ENCODE results near the gene CSRP1.

CSRP1 gene

DNA sequence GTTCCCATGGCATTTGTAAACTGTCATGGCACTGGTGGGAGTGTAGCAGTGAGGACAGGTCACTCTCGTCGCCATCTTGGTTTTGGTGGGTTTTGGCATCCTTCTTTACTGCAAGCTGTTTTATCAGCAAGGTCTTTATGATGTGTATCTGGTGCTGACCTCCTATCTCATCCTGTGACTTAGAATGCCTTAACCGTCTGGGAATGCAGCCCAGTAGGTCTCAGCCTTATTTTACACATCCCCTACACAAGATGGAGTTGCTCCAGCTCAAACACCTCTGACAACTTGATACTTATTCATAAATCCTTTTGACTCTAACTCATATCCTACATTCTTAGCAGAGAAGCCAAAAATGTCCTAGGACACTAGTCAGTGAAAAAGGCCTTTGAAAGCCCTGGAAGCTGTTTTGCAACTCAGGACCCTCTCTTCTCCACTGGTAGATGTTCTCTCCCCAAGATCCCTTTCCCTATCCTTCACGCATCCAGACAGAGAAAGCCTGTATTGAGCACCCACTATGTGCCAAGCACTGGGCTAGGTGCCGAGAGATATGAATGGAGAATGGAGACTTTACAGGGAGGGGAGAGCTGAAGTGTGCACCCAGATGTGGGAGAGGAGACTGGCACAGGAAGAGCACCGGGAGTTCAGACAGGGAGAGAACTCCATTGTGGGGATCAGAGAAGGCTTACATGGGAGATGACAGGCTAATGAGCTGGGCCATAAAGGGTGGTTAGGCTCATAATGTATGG is 6.7 kb upstream of the CSRP1 start:
- no peak for DNase-seq (ENCODE audit: low read depth)

GRCh38 chr1:201511941-201512539 is 5.1 kb upstream of the CSRP1 start:
- no peak for DNase-seq (ENCODE audit: low read depth)

- DNase-seq (ENCODE audit: low read depth), result no peak
Measured at GRCh38 chr1:201511396-201511940, 4.5 kb upstream of the CSRP1 start.

- no peak for DNase-seq (ENCODE audit: low read depth)
Measured at GRCh38 chr1:201510734-201511133, 3.8 kb upstream of the CSRP1 start.

DNA sequence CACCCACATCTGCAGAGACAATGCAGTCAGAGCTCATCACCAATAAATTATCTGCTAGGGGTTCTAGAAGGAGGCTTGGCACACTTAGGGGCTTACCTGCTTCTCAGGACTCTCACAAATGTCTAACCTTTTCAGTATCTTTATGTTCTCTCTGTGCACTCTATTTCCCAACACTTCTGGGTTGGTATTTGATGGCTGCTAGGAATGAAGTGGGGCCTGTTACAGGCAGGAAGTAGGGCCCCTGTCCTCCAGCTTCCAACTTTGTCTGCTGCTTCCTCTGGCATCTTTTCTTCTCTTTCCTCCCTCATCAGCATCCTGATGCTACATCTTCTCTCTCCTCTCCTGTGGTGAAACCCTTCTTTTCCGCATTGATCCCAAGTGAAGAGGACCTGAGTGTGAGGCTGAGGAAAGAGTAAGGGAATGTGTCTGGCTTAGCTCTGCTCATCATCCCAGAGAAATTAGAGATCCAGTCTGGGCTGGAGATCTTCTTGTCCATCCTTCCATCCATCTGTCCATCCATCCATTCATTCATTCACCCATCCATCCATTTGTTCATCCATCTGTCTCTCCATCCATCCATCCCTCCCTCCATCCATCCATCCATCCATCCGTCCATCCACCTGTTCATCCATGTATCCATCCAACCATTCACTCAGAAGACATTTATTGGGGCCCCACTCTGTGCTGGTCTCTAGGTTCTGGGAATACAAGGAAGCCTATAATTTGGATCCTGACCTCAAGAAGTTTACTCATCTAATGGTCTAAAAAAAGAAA is 2.9 kb upstream of the CSRP1 start:
- no peak for DNase-seq (ENCODE audit: low read depth)

DNA sequence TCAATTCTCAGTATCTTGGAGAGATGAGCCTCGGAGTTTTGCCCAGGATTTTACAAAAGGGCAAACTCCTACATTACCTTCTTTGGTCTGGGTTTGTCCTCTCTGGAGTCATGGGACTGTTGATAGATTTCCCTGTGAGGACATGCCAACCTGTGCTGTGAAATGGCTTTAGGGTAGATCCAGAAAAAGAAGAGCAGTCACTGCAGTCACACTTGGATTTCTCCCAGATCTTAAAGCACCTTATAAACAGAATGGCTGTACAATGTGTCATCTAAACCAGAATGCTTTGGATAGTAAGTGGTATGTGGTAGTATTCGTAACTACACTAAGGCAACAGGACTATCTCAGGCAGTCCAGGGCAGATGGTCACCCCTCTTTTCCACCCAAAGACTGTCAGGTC is 1.9 kb upstream of the CSRP1 start:
- DNase-seq (ENCODE audit: low read depth), result no peak

DNA sequence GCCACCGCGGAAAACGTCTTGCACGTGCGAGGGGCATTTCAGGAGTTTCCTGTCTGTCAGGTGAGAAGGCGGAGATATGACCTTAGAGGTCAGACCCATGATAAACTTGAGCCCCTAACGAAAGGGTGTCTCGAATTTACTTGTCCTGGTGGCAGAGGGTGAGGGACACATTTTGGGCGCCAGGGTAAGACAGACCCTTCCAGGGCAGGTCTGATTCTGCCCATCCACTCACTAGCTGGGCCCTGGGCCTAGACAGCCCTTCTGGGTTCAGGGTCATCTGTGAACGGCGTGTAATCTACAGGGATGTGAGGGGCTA is 395 bp upstream of the CSRP1 start:
- DNase-seq (ENCODE audit: low read depth), result no peak

DNA sequence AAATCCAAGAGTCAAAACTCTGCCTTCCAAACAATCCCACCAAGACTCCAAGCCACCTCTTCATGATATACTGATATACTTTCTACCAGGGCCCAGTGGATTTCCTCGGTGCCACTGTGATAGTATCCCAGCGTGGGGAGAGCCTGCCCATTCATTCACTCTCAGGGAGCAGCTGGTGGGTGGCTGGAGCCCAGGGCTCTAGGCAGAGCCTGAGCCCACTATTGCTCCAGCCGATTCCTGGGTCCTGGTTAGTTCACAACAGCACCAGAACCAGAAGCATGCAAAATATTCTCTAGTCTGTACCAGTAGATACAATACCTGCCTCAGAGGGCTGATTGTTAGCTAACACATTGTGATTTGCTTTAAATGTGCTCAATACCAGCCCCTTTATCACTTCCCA is 831 bp downstream of the CSRP1 start:
- DNase-seq (ENCODE audit: low read depth), result no peak

GRCh38 chr1:201505503-201505890 is 1.4 kb downstream of the CSRP1 start:
- no peak for DNase-seq (ENCODE audit: low read depth)

GRCh38 chr1:201504799-201505502 is 2.0 kb downstream of the CSRP1 start:
- DNase-seq (ENCODE audit: low read depth), result no peak

GRCh38 chr1:201504179-201504631 is 2.7 kb downstream of the CSRP1 start:
- DNase-seq (ENCODE audit: low read depth), result no peak

GRCh38 chr1:201503397-201504176 is 3.3 kb downstream of the CSRP1 start:
- DNase-seq (ENCODE audit: low read depth), result no peak

DNA sequence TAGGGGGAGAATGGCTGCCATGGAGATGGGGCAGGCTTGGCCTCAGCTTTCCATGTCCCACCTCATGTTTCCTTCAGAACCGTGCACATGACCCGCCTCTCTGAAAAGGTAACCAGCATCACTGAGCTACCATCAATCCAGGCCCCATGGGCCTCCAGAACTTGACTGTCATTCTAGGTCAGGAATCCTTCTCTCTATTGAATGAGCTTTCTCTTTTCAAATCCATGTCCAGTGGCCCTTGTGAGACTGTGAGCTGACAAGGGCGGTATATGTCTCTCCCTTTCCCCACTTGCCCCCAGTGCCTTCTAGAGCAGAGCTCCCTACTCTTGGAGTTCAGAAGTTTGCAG is 4.4 kb downstream of the CSRP1 start:
- no peak for DNase-seq (ENCODE audit: low read depth)

- no peak for DNase-seq (ENCODE audit: low read depth)
Measured at GRCh38 chr1:201501812-201502510, 5.0 kb downstream of the CSRP1 start.

DNA sequence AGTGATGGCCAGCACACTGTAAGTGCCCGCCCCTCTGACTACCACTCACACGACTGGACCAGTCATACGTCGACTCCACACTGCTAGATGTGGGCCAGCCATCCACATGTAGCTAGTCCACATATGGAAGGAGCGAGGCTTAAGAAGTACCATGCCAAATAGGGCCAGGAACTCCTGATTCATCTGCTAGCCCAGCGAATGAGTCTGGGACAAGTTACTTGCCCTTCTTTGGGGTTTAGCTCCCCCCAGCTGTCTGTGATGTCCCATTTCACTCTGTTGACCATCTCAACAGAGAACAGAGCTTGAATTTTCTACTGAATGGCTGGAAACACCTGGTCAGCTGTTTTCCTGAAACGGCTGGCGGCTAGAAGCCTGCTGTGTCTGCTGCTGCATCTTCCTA is 5.8 kb downstream of the CSRP1 start:
- no peak for DNase-seq (ENCODE audit: low read depth)

GRCh38 chr1:201500670-201501120 is 6.2 kb downstream of the CSRP1 start:
- no peak for DNase-seq (ENCODE audit: low read depth)

DNA sequence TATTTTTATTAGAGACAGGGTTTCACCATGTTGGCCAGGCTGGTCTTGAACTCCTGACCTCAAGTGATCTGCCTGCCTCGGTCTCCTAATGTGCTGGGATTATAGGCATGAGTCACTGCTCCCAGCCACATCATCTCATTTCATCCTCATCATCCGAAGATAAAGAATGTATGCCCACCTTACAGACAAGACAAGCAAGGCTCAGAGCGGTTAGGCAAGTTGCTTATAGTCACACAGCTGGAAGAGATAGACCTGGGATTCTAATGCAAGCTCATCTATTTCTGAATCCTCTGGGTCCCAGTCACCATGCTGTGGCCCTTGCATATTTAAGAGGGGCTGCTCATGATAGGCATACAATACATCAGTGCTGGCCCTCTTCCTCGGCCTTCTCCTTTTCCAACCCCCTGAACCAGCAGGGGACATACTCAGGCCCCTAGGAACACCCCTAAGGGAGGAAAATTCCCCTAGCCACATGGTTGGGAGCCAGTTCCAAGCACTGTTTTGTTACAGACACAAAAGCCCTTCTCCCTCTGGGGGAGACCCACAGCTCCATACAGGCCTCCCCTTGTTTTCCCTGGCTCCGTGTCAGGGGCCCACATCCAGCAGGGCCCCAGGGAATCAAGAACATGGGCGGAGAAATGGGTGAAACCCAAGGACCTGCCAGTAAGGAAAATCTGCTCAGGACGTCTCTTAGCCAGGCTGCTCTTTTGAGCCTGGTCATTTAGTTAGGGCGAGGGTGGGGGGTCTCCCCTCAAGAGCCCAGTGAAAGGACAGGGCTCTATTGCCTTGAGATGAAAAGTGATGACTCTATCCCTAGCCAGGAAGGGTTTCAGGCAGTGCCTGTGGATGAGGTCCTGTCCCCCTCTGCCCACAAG is 6.9 kb downstream of the CSRP1 start:
- DNase-seq (ENCODE audit: low read depth), result no peak

DNA sequence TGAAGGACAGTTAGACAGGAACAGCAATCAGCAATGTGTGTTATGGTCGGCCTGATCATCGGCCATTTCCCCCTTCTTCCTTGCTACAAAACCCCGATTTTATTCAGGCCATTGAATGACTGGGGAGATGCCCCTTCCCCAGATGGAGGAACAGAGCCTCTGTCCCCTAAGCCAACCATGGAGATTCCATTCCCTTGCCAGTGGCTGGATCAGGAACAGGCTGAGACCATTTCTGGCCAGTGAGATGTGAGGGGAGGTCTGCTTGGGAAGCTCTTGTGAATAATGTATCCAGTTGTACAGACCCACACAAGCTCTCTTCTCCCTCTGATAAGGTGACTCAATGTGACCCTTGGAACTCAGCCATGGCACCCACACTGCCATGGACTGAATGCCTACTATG is 7.7 kb downstream of the CSRP1 start:
- DNase-seq (ENCODE audit: low read depth), result no peak

- DNase-seq (ENCODE audit: low read depth), result no peak
Measured at GRCh38 chr1:201498621-201499020, 8.3 kb downstream of the CSRP1 start.

GRCh38 chr1:201497935-201498509 is 8.9 kb downstream of the CSRP1 start:
- DNase-seq (ENCODE audit: low read depth), result no peak

Data from stimulated activated CD8-positive, alpha-beta memory T cell treated with anti-CD3 and anti-CD28 coated beads, Interleukin-12 subunit alpha, Interleukin-12 subunit beta, amount 100 ng/mL, for 4 hours (primary cell).